ENCODE measurements around the gene YBEY.
"Not testable (repeated sequence)": the region's sequence is repeated elsewhere in the genome, so short reads cannot be mapped to it uniquely, and the experiment has no call there.

The YBEY gene

GRCh38 chr21:46299167-46299566 lies 13.0 kb downstream of the YBEY start:
- DNase-seq: no peak

- no peak for DNase-seq
Observed at GRCh38 chr21:46301759-46302158, 15.6 kb downstream of the YBEY start.

- no peak for DNase-seq
Observed at GRCh38 chr21:46304437-46304836, 18.3 kb downstream of the YBEY start.

- DNase-seq: no peak
Observed at GRCh38 chr21:46304955-46305354, 18.8 kb downstream of the YBEY start.

- DNase-seq: no peak
Observed at GRCh38 chr21:46307625-46308024, 21.5 kb downstream of the YBEY start.

- no peak for DNase-seq
Observed at GRCh38 chr21:46308431-46308830, 22.3 kb downstream of the YBEY start.

- DNase-seq: not testable (repeated sequence)
Observed at GRCh38 chr21:46310260-46310659, 24.1 kb downstream of the YBEY start.

- DNase-seq: no peak
Observed at GRCh38 chr21:46311568-46311967, 25.4 kb downstream of the YBEY start.

GRCh38 chr21:46312949-46313348 lies 26.8 kb downstream of the YBEY start:
- DNase-seq: no peak

- DNase-seq: no peak
Observed at GRCh38 chr21:46314441-46315020, 28.4 kb downstream of the YBEY start.

GRCh38 chr21:46316708-46317324 lies 30.7 kb downstream of the YBEY start:
- DNase-seq: no peak

- DNase-seq: no peak
Observed at GRCh38 chr21:46317710-46318463, 31.7 kb downstream of the YBEY start.

GRCh38 chr21:46318464-46318845 lies 32.3 kb downstream of the YBEY start:
- no peak for DNase-seq

- no peak for DNase-seq
Observed at GRCh38 chr21:46319186-46319585, 33.0 kb downstream of the YBEY start.

GRCh38 chr21:46320331-46320801 lies 34.2 kb downstream of the YBEY start:
- no peak for DNase-seq

- DNase-seq: peak; percentile 46
Observed at GRCh38 chr21:46322351-46323226, 36.4 kb downstream of the YBEY start.

GRCh38 chr21:46323227-46323709 lies 37.1 kb downstream of the YBEY start:
- no peak for DNase-seq

GRCh38 chr21:46323710-46324389 lies 37.7 kb downstream of the YBEY start, which contains the start of the genes C21orf58 and PCNT:
Gene C21orf58, minus strand, starts transcription at chr21:46323870. Its CDS starts 1,132 bp downstream, at chr21:46322738.
Gene PCNT, plus strand, starts transcription at chr21:46324156. Its CDS starts 73 bp downstream, at chr21:46324229.
- DNase-seq: peak; percentile 89

- DNase-seq: peak; percentile 92
Observed at GRCh38 chr21:46324390-46325072, 38.4 kb downstream of the YBEY start.

- DNase-seq: no peak
Observed at GRCh38 chr21:46325073-46325912, 39.2 kb downstream of the YBEY start.
